ENCODE measurements around the gene AQP12A. TPM values are rescaled to one million over a fixed set of nuclear protein-coding genes. Genes with fewer than 3 reads are reported as not detected.

The AQP12A gene
- not detected in 2 replicates for total RNA-seq

GRCh38 chr2:240691631-240692420, at the start of gene AQP12A:
Gene AQP12A, plus strand, starts transcription at chr2:240691866. Its CDS starts 48 bp downstream, at chr2:240691914.

GRCh38 chr2:240682431-240683224, 9.0 kb upstream of the AQP12A start, which contains the start of gene AQP12B:
Gene AQP12B, minus strand, starts transcription at chr2:240682885. Its CDS starts 48 bp downstream, at chr2:240682837.

Other genes starting within 250 kb of the AQP12A start
- gene ANKMY1, start 133.9 kb upstream of the AQP12A start, total RNA-seq = 5.0 and 5.5 TPM in 2 replicates
- gene DUSP28, start 131.5 kb upstream of the AQP12A start, total RNA-seq = 3.4 and 3.5 TPM in 2 replicates
- gene RNPEPL1, start 123.4 kb upstream of the AQP12A start, total RNA-seq = 11.1 and 17.8 TPM in 2 replicates
- gene CAPN10, start 105.1 kb upstream of the AQP12A start, total RNA-seq = 19.0 and 22.3 TPM in 2 replicates
- gene GPR35, start 66.4 kb upstream of the AQP12A start, total RNA-seq = 0.19 and 0.26 TPM in 2 replicates
- not detected in 2 replicates for gene AQP12B, start 9.0 kb upstream of the AQP12A start, total RNA-seq
- not detected in 2 replicates for gene KIF1A, start 128.4 kb downstream of the AQP12A start, total RNA-seq
- not detected in 2 replicates for gene AGXT, start 177.0 kb downstream of the AQP12A start, total RNA-seq
- gene MAB21L4, start 204.3 kb downstream of the AQP12A start, total RNA-seq = not detected in 2 replicates
- gene CROCC2, start 214.5 kb downstream of the AQP12A start, total RNA-seq = under 0.01 TPM in 2 replicates

Data from aortic smooth muscle cell (primary cell).